KG1 (cell line): ENCODE measurements around the gene PPWD1.
"Not testable (repeated sequence)": the region's sequence is repeated elsewhere in the genome, so short reads cannot be mapped to it uniquely, and the experiment has no call there.

ENCODE experiments used
- DNase-seq: peaks from one replicate; lab custom pipeline; 2025; lab: John Stamatoyannopoulos, UW

PPWD1 gene

GRCh38 chr5:65562731-65563701 lies at the start of gene PPWD1, which contains the start of gene CENPK:
Gene PPWD1, plus strand, starts transcription at chr5:65563296. Its CDS starts 15 bp downstream, at chr5:65563311.
Gene CENPK, minus strand, starts transcription at chr5:65563168. Its CDS starts 8,261 bp downstream, at chr5:65554907.
- peak; percentile 93 for DNase-seq

- DNase-seq = no peak
Measured at GRCh38 chr5:65525726-65526125, 37.4 kb upstream of the PPWD1 start.

- no peak for DNase-seq
Measured at GRCh38 chr5:65530904-65531303, 32.2 kb upstream of the PPWD1 start.

GRCh38 chr5:65535529-65535987 lies 27.5 kb upstream of the PPWD1 start:
- DNase-seq = no peak

GRCh38 chr5:65539827-65540226 lies 23.3 kb upstream of the PPWD1 start:
- DNase-seq = no peak

- DNase-seq = no peak
Measured at GRCh38 chr5:65544473-65544872, 18.6 kb upstream of the PPWD1 start.

- no peak for DNase-seq
Measured at GRCh38 chr5:65546141-65546540, 17.0 kb upstream of the PPWD1 start.

- DNase-seq = no peak
Measured at GRCh38 chr5:65548281-65548680, 14.8 kb upstream of the PPWD1 start.

- DNase-seq = no peak
Measured at GRCh38 chr5:65553941-65554340, 9.2 kb upstream of the PPWD1 start.

- DNase-seq = no peak
Measured at GRCh38 chr5:65555287-65555686, 7.8 kb upstream of the PPWD1 start.

GRCh38 chr5:65556181-65556580 lies 6.9 kb upstream of the PPWD1 start:
- no peak for DNase-seq

- no peak for DNase-seq
Measured at GRCh38 chr5:65556718-65557117, 6.4 kb upstream of the PPWD1 start.

GRCh38 chr5:65563777-65564176 lies 681 bp downstream of the PPWD1 start:
- DNase-seq = no peak

- no peak for DNase-seq
Measured at GRCh38 chr5:65566505-65566904, 3.4 kb downstream of the PPWD1 start.

GRCh38 chr5:65570598-65571226 lies 7.6 kb downstream of the PPWD1 start:
- no peak for DNase-seq

GRCh38 chr5:65577141-65577540 lies 14.0 kb downstream of the PPWD1 start:
- DNase-seq = no peak

GRCh38 chr5:65588694-65589093 lies 25.6 kb downstream of the PPWD1 start:
- DNase-seq = no peak

- not testable (repeated sequence) for DNase-seq
Measured at GRCh38 chr5:65601761-65602160, 38.7 kb downstream of the PPWD1 start.

GRCh38 chr5:65611524-65611923 lies 48.4 kb downstream of the PPWD1 start:
- no peak for DNase-seq

- no peak for DNase-seq
Measured at GRCh38 chr5:65612298-65612907, 49.3 kb downstream of the PPWD1 start.

- no peak for DNase-seq
Measured at GRCh38 chr5:65620021-65620420, 56.9 kb downstream of the PPWD1 start.

- not testable (repeated sequence) for DNase-seq
Measured at GRCh38 chr5:65621961-65622360, 58.9 kb downstream of the PPWD1 start.

GRCh38 chr5:65623482-65623881 lies 60.4 kb downstream of the PPWD1 start:
- DNase-seq = no peak
